Stimulated activated naive B cell treated with anti-CD40 and anti-IgM and Interleukin-4, amounts not matched to agents 10 μg/mL and 1 μg/mL and 100 μg/mL, for 72 hours (primary cell): ENCODE data around the gene CHEK2.

Experiments
- ATAC-seq, 2 donors: fragments of 150-1000 bp; cut with Tn5 transposase; replicated peaks; 2 replicates each; pipeline ENCODE4 v1.10.0; 2021; ENCODE audit warnings: moderate library complexity in 1 of 2
- DNase-seq: peaks from one replicate; pipeline ENCODE4 v3.0.0; 2021
- H3K27ac Mint-ChIP-seq: one replicate; pipeline ENCODE4 v1.8.0; 2022; ENCODE audit warnings: mild to moderate bottlenecking, mixed read lengths
- H3K27me3 Mint-ChIP-seq, 2 donors: one replicate each; pipeline ENCODE4 v1.8.0; 2022; ENCODE audit warnings: mixed read lengths in 2 of 2
- H3K36me3 Mint-ChIP-seq, 2 donors: one replicate each; pipeline ENCODE4 v1.8.0; 2022; ENCODE audit warnings: mixed read lengths in 2 of 2, mild to moderate bottlenecking in 1 of 2
- H3K4me1 Mint-ChIP-seq, 2 donors: one replicate each; pipeline ENCODE4 v1.8.0; 2022; ENCODE audit warnings: mixed read lengths in 2 of 2, mild to moderate bottlenecking in 1 of 2
- H3K4me3 Mint-ChIP-seq, 2 donors: one replicate each; pipeline ENCODE4 v1.8.0; 2022; ENCODE audit warnings: mild to moderate bottlenecking in 2 of 2, mixed read lengths in 2 of 2, moderate library complexity in 1 of 2
- H3K9me3 Mint-ChIP-seq, 2 donors: one replicate each; pipeline ENCODE4 v1.8.0; 2022; ENCODE audit warnings: mixed read lengths in 2 of 2, mild to moderate bottlenecking in 1 of 2

The CHEK2 gene

DNA sequence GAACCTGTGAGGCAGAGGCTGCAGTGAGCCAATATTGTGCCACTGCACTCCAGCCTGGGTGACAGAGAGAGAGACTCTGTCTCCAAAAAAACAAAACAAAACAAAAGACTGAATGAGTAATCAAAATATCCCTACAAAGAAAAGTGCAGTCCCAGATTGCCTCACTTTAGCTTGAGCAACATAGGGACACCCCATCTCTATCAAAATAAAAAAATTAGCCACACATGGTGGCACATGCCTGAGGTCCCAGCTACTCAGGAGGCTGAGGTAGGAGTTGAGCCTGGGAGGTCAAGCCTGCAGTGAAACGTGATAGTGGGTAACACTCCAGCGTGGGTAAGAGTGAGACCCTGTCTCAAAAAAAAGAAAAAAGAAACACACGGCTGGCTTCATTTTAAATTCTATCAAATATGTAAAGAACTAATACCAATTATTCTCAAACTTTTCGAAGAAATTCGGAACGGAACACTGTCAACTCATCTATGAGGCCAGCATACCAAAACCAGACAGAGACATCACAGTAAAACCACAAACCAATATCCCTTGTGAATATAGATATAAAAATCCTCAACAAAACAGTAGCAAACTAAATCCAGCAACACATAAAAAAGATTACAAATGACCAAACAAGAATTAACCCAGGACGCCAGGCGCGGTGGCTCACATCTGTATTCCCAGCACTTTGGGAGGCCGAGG lies 12.9 kb downstream of the CHEK2 start:
- Mint-ChIP-seq H3K27ac (no peak overlapping the region), H3K27me3 (no peaks in the 10 kb centered on the region), H3K4me3 (no peak overlapping the region), H3K4me1 (peaks cover 8 to 17% of the 10 kb centered on the region in 2 donors), H3K9me3 (no peaks in the 10 kb centered on the region), H3K36me3 (peaks cover 21 to 46% of the 10 kb centered on the region in 2 donors)
- no peak for DNase-seq
- no peak for ATAC-seq

DNA sequence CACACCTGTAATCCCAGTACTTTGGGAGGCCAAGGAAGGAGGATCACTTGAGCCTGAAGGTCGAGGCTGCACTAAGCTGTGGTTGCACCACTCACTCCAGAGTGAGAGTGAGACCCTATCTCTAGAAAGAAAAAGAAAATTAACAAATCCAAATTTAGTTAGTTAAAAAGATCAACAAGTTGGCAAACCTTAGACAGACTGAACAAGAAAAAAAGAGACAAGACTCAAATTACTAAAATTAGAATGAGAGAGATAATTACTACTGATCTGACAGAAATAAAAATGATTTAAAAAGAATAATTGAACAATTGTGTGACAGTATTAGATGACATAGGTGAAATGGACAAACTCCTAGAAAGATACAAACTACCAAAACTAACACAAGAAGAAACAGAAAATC lies 13.6 kb downstream of the CHEK2 start:
- H3K4me1 Mint-ChIP-seq = peaks cover 8 to 17% of the 10 kb centered on the region in 2 donors
- no peak overlapping the region for H3K4me3 Mint-ChIP-seq

DNA sequence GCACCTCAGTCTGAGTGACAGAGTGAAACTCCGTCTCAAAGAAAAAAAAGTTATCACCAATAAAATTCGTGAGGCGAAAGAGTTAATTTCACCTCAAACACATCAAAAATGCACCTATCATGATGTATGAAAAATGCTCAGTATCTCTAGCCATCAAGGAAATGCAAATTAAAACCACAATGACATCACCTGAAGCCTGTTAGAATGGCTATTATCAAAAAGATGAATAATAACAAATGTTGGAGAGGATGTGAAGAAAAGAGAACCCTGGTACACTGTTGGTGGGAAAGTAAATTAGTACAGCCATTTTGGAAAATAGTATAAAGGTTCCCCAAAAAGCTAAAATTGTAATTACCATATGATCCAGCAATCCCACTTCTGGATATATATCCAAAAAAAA lies 23.6 kb downstream of the CHEK2 start:
- no peak overlapping the region for H3K27ac Mint-ChIP-seq
- no peak overlapping the region for H3K4me3 Mint-ChIP-seq
- DNase-seq (no peak), ATAC-seq (peak in 1 of 2 donors; percentile 27)
- H3K27me3 Mint-ChIP-seq = no peaks in the 10 kb centered on the region
- H3K9me3 Mint-ChIP-seq = no peaks in the 10 kb centered on the region
- no peaks in the 10 kb centered on the region for H3K4me1 Mint-ChIP-seq
- H3K36me3 Mint-ChIP-seq = peaks cover 13 to 17% of the 10 kb centered on the region in 2 donors

More for the DNA sequence above, 13.6 kb downstream of the CHEK2 start:
- peaks cover 23 to 48% of the 10 kb centered on the region in 2 donors for H3K36me3 Mint-ChIP-seq
- no peaks in the 10 kb centered on the region for H3K27me3 Mint-ChIP-seq
- ATAC-seq (no peak), DNase-seq (no peak)
- H3K9me3 Mint-ChIP-seq = no peaks in the 10 kb centered on the region
- H3K27ac Mint-ChIP-seq = no peak overlapping the region

DNA sequence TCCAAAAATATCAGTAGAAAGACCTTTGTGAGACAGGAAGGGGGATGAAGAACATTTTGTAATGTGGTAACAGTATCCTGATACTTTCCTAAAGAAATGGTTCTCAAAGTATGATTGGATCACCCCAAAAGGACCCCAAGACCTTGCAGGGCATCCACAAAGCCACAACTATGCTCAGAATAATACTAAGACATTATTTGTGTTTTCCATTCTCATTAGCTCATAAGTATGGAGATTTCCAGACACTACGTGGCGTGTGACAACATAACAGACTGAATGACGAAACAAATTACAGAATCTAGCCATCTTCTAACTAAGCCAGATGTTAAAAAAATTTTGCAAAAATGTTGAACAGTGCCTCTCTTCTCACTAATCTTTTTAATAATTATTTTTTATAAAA lies 24.9 kb downstream of the CHEK2 start:
- H3K27me3 Mint-ChIP-seq = no peaks in the 10 kb centered on the region
- no peaks in the 10 kb centered on the region for H3K9me3 Mint-ChIP-seq
- H3K4me1 Mint-ChIP-seq = no peaks in the 10 kb centered on the region
- no peak overlapping the region for H3K4me3 Mint-ChIP-seq
- H3K36me3 Mint-ChIP-seq = peaks cover 9 to 15% of the 10 kb centered on the region in 2 donors
- H3K27ac Mint-ChIP-seq = no peak overlapping the region
- DNase-seq (no peak), ATAC-seq (no peak)

DNA sequence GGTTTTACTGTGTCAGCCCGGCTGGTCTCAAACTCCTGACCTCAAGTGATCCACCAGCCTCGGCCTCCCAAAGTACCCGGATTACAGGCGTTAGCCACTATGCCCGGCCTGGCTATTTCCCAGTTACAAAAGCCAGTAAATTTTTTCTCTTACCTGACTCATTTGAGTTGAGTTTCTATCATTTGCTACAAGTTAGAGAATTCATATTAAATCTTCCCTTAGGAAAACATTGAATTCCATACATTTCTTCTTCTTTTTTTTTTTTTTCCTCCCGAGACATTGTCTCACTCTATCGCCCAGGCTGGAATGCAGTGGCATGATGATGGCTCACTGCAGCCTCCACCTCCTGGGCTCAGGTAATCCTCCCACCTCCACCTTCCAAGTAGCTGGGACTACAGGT lies 26.0 kb downstream of the CHEK2 start:
- H3K36me3 Mint-ChIP-seq = peaks cover 10 to 19% of the 10 kb centered on the region in 2 donors
- ATAC-seq (no peak), DNase-seq (no peak)
- no peak overlapping the region for H3K4me3 Mint-ChIP-seq
- H3K4me1 Mint-ChIP-seq = no peaks in the 10 kb centered on the region
- H3K27me3 Mint-ChIP-seq = no peaks in the 10 kb centered on the region
- no peak overlapping the region for H3K27ac Mint-ChIP-seq
- H3K9me3 Mint-ChIP-seq = no peaks in the 10 kb centered on the region

DNA sequence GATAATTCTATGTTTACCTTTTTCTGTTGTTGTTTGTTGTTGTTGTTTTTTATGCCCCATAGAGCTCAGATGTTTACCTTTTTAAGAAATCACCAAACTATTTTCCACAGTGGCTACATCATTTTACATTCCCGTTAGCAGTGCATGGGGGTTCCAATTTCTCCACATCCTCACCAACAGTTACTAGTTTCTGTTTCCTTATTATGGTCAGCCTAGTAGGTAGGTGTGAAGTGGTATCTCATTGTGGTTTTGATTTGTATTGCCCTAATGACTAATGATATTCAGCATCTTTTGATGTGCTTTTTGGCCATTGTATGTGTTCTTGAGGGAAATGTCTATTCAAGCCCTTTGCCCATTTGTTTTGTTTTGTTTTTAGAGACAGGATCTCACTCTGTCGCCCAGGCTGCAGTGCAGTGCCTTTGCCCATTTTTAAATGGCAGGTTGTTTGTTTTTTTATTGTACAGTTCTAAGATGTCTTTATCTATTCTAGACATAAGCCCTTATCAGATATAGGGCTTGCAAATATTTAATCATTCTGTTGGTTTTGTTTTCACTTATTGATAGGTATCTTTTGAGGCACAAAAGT lies 27.5 kb downstream of the CHEK2 start:
- Mint-ChIP-seq H3K36me3 (peaks cover 8 to 17% of the 10 kb centered on the region in 2 donors), H3K27ac (no peak overlapping the region), H3K4me1 (no peaks in the 10 kb centered on the region), H3K9me3 (no peaks in the 10 kb centered on the region), H3K27me3 (no peaks in the 10 kb centered on the region), H3K4me3 (no peak overlapping the region)
- ATAC-seq (peak in 1 of 2 donors; percentile 36), DNase-seq (no peak)

DNA sequence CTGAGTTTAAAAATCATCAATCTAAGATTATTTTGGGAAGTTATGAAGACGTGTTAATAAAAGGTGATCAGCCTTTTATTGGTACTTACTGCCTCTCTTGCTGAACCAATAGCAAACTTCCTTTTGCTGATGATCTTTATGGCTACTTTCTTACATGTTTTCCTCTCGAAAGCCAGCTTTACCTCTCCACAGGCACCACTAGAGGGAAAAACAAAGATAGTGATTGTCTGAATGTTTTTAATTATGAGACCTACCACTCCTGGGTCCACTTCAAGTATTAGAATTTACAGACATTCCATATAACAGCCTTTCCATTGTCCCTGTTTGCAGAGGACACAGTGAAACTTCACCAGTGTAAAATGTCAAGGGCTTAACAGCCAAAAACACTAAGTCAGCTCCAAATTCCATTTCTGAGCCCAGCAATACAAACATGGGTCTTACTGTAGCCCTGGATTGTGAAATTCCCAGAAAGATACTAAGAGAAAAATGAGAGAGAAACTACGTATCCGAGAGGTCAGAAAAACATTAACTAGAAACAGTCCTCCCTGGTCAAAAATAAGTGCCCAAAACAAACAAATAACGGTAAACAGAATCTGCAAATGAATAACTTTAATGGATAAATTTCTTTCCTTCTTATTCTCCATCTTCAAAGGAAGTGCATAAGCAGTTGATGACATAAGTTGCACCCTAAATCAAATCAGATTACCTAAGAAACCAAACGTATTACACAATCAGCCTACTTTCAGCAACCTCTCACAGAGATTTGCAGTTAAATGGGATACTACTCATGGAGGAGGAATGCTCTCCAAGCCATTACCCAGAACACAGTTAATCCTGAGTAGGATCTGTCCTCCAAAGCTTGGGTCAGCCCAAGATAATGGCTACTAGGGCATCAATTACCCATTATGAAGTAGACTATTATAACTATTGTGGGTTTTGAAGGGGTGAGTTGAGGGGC lies 29.5 kb downstream of the CHEK2 start:
- H3K36me3 Mint-ChIP-seq = peaks cover 13 to 19% of the 10 kb centered on the region in 2 donors
- H3K9me3 Mint-ChIP-seq = no peaks in the 10 kb centered on the region
- no peak overlapping the region for H3K4me3 Mint-ChIP-seq
- no peaks in the 10 kb centered on the region for H3K27me3 Mint-ChIP-seq
- peaks cover 3 to 12% of the 10 kb centered on the region in 2 donors for H3K4me1 Mint-ChIP-seq
- H3K27ac Mint-ChIP-seq = no peak overlapping the region
- ATAC-seq = no peak
- DNase-seq = no peak

DNA sequence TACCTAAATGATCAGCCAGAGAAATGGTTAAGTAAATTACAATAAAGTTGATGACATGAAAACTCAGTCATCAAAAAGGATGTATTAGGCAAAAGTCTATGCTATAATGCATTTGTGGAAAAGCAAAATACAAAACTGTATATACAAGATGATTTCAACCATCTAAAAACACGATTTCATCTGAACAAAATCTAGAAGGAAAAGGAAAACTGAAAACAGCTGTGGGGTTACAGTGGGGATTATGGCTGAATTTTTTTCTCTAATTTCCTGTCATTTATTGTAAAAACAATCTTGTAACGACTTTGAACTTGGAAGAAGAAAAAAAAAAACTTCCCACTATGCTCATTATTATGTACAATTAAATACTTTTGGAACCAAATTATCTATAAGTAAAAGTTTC lies 30.3 kb downstream of the CHEK2 start:
- DNase-seq (no peak), ATAC-seq (no peak)
- H3K9me3 Mint-ChIP-seq = no peaks in the 10 kb centered on the region
- H3K36me3 Mint-ChIP-seq = peaks cover 13 to 19% of the 10 kb centered on the region in 2 donors
- no peak overlapping the region for H3K27ac Mint-ChIP-seq
- H3K4me3 Mint-ChIP-seq = no peak overlapping the region
- H3K4me1 Mint-ChIP-seq = peaks cover 5 to 19% of the 10 kb centered on the region in 2 donors
- H3K27me3 Mint-ChIP-seq = no peaks in the 10 kb centered on the region

DNA sequence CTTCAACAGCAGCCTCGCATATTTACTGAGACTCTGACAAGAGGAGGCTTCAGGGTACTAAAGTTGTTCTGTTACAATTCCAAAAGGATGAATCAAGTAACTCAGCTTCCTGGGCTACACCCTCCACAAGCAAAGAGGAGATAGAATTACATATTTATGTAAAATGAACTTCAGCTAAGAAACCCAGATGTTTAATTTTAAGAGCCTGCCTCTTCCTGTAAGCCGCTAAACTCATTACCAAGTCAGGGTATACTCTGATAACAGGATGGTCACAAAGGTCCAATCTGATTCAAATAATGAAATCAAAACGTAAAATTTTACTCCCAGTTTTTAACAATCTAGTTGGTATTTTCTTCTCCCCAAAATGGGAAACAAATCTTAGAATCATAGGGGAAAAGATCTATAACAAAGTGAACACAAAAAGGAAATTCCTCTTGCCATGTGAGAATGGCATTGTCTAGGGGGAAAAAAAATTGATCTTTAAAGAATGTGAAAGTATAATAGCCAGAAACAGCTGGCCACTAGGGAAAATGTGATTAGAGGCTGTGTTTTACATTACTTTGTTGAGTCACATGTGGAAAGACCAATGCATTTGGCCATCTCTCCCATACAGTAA lies 30.9 kb downstream of the CHEK2 start:
- no peak for ATAC-seq
- H3K4me3 Mint-ChIP-seq = no peak overlapping the region
- H3K27ac Mint-ChIP-seq = no peak overlapping the region

DNA sequence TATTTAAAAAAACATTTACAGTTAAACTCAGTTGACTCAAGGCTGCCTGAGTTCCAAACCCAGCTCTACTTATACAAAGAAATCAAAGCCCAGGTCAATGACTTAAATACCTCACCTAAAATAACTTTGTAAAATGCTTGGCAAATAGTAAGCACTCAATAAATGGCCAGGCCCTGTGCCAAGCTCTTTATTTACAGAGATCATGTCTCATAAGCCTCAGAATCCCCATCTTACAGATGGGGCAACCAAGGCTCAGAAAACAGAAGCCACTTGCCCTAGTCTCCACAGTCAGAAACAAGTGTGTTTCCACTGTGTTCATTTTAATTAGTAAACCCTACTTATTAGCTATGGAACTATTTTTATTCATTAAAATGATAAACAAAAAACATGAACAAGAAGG lies 31.5 kb downstream of the CHEK2 start:
- Mint-ChIP-seq H3K36me3 (peaks cover 13 to 24% of the 10 kb centered on the region in 2 donors), H3K27me3 (no peaks in the 10 kb centered on the region)

More for the DNA sequence above, 30.9 kb downstream of the CHEK2 start:
- Mint-ChIP-seq H3K4me1 (peaks cover 10 to 25% of the 10 kb centered on the region in 2 donors), H3K9me3 (no peaks in the 10 kb centered on the region), H3K36me3 (peaks cover 13 to 24% of the 10 kb centered on the region in 2 donors), H3K27me3 (no peaks in the 10 kb centered on the region)
- no peak for DNase-seq

DNA sequence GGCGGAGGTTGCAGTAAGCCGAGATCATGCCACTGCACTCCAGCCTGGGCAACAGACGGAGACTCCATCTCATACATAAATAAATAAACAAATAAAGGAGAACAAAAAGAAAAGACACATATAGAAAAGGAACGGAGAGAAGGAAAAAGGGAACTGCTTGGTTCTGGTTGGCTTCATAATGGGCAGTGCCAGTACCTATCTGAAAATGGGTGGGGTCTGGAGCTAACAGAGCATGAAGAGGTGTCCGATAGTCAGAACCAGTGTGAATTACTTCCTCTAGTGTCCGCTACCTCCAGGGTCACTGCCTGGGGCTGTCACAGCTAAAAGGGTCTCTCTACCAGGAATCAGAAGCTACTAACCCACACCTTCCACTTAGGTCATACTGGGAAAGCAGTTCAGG lies 34.8 kb downstream of the CHEK2 start:
- ATAC-seq = peak; percentile 94 to 96

More for the DNA sequence above, 31.5 kb downstream of the CHEK2 start:
- DNase-seq (no peak), ATAC-seq (no peak)
- Mint-ChIP-seq H3K9me3 (no peaks in the 10 kb centered on the region), H3K4me3 (no peak overlapping the region), H3K27ac (no peak overlapping the region), H3K4me1 (peaks cover 10 to 25% of the 10 kb centered on the region in 2 donors)

DNA sequence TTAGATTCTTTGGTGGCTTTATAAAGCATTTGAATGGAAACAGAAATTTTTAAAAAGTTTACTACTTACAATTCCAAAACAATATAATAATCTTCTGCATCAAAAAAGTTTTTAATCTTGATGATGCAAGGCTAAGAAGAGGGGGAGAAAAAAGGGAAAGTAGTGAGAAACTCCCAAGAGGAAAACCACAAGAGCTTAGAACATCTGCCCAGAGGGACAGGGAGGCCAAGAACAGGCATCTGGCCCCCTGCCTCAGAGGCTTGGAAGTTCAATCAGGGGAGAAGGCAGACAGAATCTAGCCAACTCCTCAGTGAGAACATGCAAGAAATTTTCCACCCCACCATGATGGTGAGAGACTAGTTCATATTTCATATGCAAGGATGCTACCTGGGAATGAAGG lies 38.2 kb downstream of the CHEK2 start:
- ATAC-seq (no peak), DNase-seq (no peak)
- H3K36me3 Mint-ChIP-seq = peaks cover 10 to 26% of the 10 kb centered on the region in 2 donors
- no peaks in the 10 kb centered on the region for H3K9me3 Mint-ChIP-seq
- H3K4me1 Mint-ChIP-seq = peaks cover 14 to 42% of the 10 kb centered on the region in 2 donors
- H3K27ac Mint-ChIP-seq = no peak overlapping the region
- no peaks in the 10 kb centered on the region for H3K27me3 Mint-ChIP-seq
- no peak overlapping the region for H3K4me3 Mint-ChIP-seq

More for the DNA sequence above, 34.8 kb downstream of the CHEK2 start:
- Mint-ChIP-seq H3K4me3 (no peak overlapping the region), H3K4me1 (peaks cover 14 to 43% of the 10 kb centered on the region in 2 donors), H3K36me3 (peaks cover 15 to 33% of the 10 kb centered on the region in 2 donors), H3K9me3 (no peaks in the 10 kb centered on the region), H3K27ac (peak overlapping the region; percentile 3), H3K27me3 (no peaks in the 10 kb centered on the region)
- peak; percentile 18 for DNase-seq

DNA sequence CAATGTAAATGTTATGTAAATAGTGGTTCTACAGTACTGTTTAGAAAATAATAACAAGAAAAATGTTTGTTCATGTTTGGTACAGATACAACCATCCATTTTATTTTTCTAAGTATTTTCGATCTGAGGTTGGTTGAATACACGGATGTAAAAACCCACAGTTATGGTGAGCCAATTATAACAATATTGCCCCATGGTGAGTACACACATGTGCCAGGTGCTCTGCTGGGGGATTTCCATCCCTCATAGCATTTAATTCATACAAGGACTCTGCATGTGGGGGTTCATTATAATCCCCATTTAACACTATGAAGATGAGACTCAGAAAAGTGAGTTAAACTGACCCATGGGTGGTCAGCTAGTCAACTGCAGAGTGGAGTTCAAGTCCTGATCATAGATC lies 38.7 kb downstream of the CHEK2 start:
- Mint-ChIP-seq H3K9me3 (no peaks in the 10 kb centered on the region), H3K36me3 (peaks cover 4 to 23% of the 10 kb centered on the region in 2 donors), H3K4me3 (no peak overlapping the region), H3K4me1 (peaks cover 14 to 36% of the 10 kb centered on the region in 2 donors), H3K27ac (no peak overlapping the region), H3K27me3 (no peaks in the 10 kb centered on the region)
- no peak for DNase-seq
- peak; percentile 70 to 74 for ATAC-seq
